Measurements from ENCODE around the gene MSI2. TPM values are rescaled to one million over a fixed set of nuclear protein-coding genes. Genes with fewer than 3 reads are reported as not detected.

MSI2 gene
- total and polyA plus RNA-seq, 2 experiments from 2014 or later: 18.9 to 41.8 TPM

DNA sequence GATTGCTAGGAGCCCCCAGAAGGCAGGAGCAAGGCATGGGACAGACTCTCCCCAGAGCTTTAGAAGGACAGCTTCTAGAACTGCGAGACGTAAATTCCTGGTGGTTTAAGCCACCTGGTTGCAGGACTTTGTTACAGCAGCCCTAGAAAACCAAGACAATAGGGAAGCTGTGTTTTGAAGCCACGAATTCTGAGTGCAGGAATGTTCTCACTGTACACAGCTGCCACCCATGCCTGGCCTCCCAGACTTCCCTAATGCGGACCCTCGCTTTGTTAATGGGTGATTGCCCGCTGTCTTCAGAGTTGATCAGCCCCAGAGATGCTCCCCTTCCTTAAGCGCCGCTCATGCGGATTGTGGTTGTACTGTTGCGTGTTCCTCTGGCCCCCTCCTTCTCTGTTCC is 177.1 kb downstream of the MSI2 start:
- H3K36me3 ChIP-seq (ENCODE audit: insufficient read depth): no peaks in the 10 kb centered on the region
- peak; percentile 44 for DNase-seq (ENCODE audit: low spot score)
- no peak overlapping the region for H3K4me3 Mint-ChIP-seq
- H4K20me1 ChIP-seq (replicated peaks; ENCODE audit: insufficient read depth): peaks cover 6% of the 10 kb centered on the region
- peak; percentile 21; the same call in 2 of the 3 replicates for ATAC-seq
- H3K4me1 Mint-ChIP-seq: peaks cover 29% of the 10 kb centered on the region
- H3K27ac Mint-ChIP-seq: no peak overlapping the region
- no peak overlapping the region for H3K4me3 ChIP-seq
- no peaks in the 10 kb centered on the region for H3K9me3 Mint-ChIP-seq
- peaks cover 19% of the 10 kb centered on the region for H3K4me1 ChIP-seq (ENCODE audit: insufficient read depth)
- no peak overlapping the region for H2AFZ ChIP-seq
- H3K9me2 ChIP-seq (ENCODE audit: insufficient read depth): no peaks in the 10 kb centered on the region
- no peaks in the 10 kb centered on the region for H3K36me3 Mint-ChIP-seq (ENCODE audit: low read depth)
- H3K27ac ChIP-seq (ENCODE audit: low read depth): no peak overlapping the region
- no peaks in the 10 kb centered on the region for H3K27me3 ChIP-seq (ENCODE audit: insufficient read depth)
- TF ChIP-seq, protein P1, sequence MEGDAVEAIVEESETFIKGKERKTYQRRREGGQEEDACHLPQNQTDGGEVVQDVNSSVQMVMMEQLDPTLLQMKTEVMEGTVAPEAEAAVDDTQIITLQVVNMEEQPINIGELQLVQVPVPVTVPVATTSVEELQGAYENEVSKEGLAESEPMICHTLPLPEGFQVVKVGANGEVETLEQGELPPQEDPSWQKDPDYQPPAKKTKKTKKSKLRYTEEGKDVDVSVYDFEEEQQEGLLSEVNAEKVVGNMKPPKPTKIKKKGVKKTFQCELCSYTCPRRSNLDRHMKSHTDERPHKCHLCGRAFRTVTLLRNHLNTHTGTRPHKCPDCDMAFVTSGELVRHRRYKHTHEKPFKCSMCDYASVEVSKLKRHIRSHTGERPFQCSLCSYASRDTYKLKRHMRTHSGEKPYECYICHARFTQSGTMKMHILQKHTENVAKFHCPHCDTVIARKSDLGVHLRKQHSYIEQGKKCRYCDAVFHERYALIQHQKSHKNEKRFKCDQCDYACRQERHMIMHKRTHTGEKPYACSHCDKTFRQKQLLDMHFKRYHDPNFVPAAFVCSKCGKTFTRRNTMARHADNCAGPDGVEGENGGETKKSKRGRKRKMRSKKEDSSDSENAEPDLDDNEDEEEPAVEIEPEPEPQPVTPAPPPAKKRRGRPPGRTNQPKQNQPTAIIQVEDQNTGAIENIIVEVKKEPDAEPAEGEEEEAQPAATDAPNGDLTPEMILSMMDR (conservative IDR thresholded peaks at IDR 0.05; ENCODE audit: low read depth in 2 of 2): 0 out of 4 replicates have a peak, but pooled peaks of 1 of the 2 experiments have one; percentile 1
- no peak for TF ChIP-seq CREB1 (CRISPR knock-in tag; IDR thresholded peaks at IDR 0.05; ENCODE audit: low read depth)
- H3K27me3 Mint-ChIP-seq (ENCODE audit: insufficient read depth, low read depth, poor library complexity): peaks cover 8% of the 10 kb centered on the region
- H3K4me2 ChIP-seq: no peak overlapping the region
- peaks cover 27% of the 10 kb centered on the region for H3K79me2 ChIP-seq (replicated peaks; ENCODE audit: insufficient read depth)
- H3F3A ChIP-seq (replicated peaks; ENCODE audit: low read depth): no peaks in the 10 kb centered on the region

GRCh38 chr17:57434361-57434760 is 178.0 kb downstream of the MSI2 start:
- Histone ChIP-seq H2AFZ (no peak overlapping the region), H3K27me3 (ENCODE audit: insufficient read depth) (no peaks in the 10 kb centered on the region), H3K4me2 (no peak overlapping the region), H3K4me1 (ENCODE audit: insufficient read depth) (peaks cover 19% of the 10 kb centered on the region), H3K79me2 (replicated peaks; ENCODE audit: insufficient read depth) (peaks cover 24% of the 10 kb centered on the region), H3K4me3 (no peak overlapping the region), H3K27ac (ENCODE audit: low read depth) (no peak overlapping the region), H3K9me2 (ENCODE audit: insufficient read depth) (no peaks in the 10 kb centered on the region), H3F3A (replicated peaks; ENCODE audit: low read depth) (no peaks in the 10 kb centered on the region), H4K20me1 (replicated peaks; ENCODE audit: insufficient read depth) (peaks cover 6% of the 10 kb centered on the region), H3K36me3 (ENCODE audit: insufficient read depth) (no peaks in the 10 kb centered on the region)
- ATAC-seq (no peak), DNase-seq (ENCODE audit: low spot score) (no peak)
- peaks cover 9% of the 10 kb centered on the region for H3K27me3 Mint-ChIP-seq (ENCODE audit: insufficient read depth, low read depth, poor library complexity)
- H3K27ac Mint-ChIP-seq: no peak overlapping the region
- H3K4me3 Mint-ChIP-seq: no peak overlapping the region
- peaks cover 32% of the 10 kb centered on the region for H3K4me1 Mint-ChIP-seq
- no peaks in the 10 kb centered on the region for H3K9me3 Mint-ChIP-seq
- no peaks in the 10 kb centered on the region for H3K36me3 Mint-ChIP-seq (ENCODE audit: low read depth)
- TF ChIP-seq, protein P1 (conservative IDR thresholded peaks at IDR 0.05; ENCODE audit: low read depth in 2 of 2): no peak
- TF ChIP-seq JUNB (IDR thresholded peaks at IDR 0.05; ENCODE audit: unreplicated experiment): no peak
- no peak for TF ChIP-seq ZNF331 (CRISPR knock-in tag; IDR thresholded peaks at IDR 0.05; ENCODE audit: low read depth)
- TF ChIP-seq POLR2AphosphoS5 (IDR thresholded peaks at IDR 0.05; ENCODE audit: low read depth): no peak
- no peak for TF ChIP-seq NANOG (IDR thresholded peaks at IDR 0.05; ENCODE audit: borderline replicate concordance)
- no peak for TF ChIP-seq ZNF114 (CRISPR knock-in tag; IDR thresholded peaks at IDR 0.05)
- no peak for TF ChIP-seq ZNF462 (CRISPR knock-in tag; IDR thresholded peaks at IDR 0.05)
- TF ChIP-seq EZH2 (IDR thresholded peaks at IDR 0.05; ENCODE audit: low read depth, unreplicated experiment): no peak

Data from GM23338 (cell line).